Tibial nerve (tissue), 4 donors: ENCODE measurements around the gene GGTA1. TPM values are rescaled to one million over a fixed set of nuclear protein-coding genes. Genes with fewer than 3 reads are reported as not detected.

Experiments
- DNase-seq, 2 donors: peaks; one replicate each; pipeline ENCODE4 v3.0.0-alpha.2; 2019; ENCODE audit warnings: low spot score in 2 of 2
- H3K27ac ChIP-seq, 4 donors: fragments of 200-600 bp; sonication (generic) in 3 of 4; one replicate each; pipeline ENCODE4 v1.5.1; 2017 to 2019; ENCODE audit warnings: mild to moderate bottlenecking in 1 of 4
- H3K27me3 ChIP-seq, 2 donors: fragments of 200-600 bp; sonication (generic) in 1 of 2; one replicate each; pipeline versions ENCODE4 v1.5.1 to v1.6.0; 2017 to 2019
- H3K36me3 ChIP-seq, 3 donors: fragments of 200-600 bp; sonication (generic); one replicate each; pipeline ENCODE4 v1.5.1; 2018 to 2019
- H3K4me1 ChIP-seq, 4 donors: fragments of 200-600 bp; sonication (generic) in 3 of 4; one replicate each; pipeline ENCODE4 v1.5.1; 2017 to 2019
- H3K4me3 ChIP-seq, 4 donors: fragments of 200-600 bp; sonication (generic) in 3 of 4; one replicate each; pipeline ENCODE4 v1.5.1; 2017 to 2019; ENCODE audit warnings: mild to moderate bottlenecking in 1 of 4, moderate library complexity in 1 of 4
- H3K9me3 ChIP-seq, 4 donors: fragments of 200-600 bp; sonication (generic) in 3 of 4; one replicate each; pipeline ENCODE4 v1.5.1; 2017 to 2019
- CTCF ChIP-seq, 5 experiments: fragments of 200-600 bp in 3 of 5; fragments of 450-650 bp in 2 of 5; sonication (generic) in 3 of 5; IDR thresholded peaks; one replicate each; pipeline ENCODE4 v1.5.1; 2016 to 2019; ENCODE audit warnings: antibody characterized with exemption in 5 of 5, mild to moderate bottlenecking in 3 of 5, moderate library complexity in 2 of 5
- EP300 ChIP-seq, 2 donors: sonication (generic); formaldehyde crosslinking; IDR thresholded peaks; one replicate each; pipeline ENCODE4 v1.6.1; 2017; ENCODE audit warnings: antibody characterized with exemption in 2 of 2, mild to moderate bottlenecking in 1 of 2
- POLR2A ChIP-seq, 2 donors: fragments of 450-650 bp; IDR thresholded peaks; one replicate each; pipeline ENCODE4 v1.6.1; 2017; ENCODE audit warnings: antibody characterized with exemption in 2 of 2, mild to moderate bottlenecking in 2 of 2, moderate library complexity in 2 of 2
- WGBS, 2 donors: methylation state at CpG; one replicate each; pipeline ENCODE4 v1.1.5; 2018; 5-methylcytosine and 5-hydroxymethylcytosine counted together
- total RNA-seq, 4 donors: library from RNA; depleted of rRNA; stranded (reverse); fragments of >200 nt; gene quantifications; one replicate each; pipeline ENCODE4 v1.1.0, GENCODE V29; 2016

The GGTA1 gene
- total RNA-seq: 10 to 100 TPM in 2 of 4 donors, 1 to 10 TPM in 2; 6.5 to 15.5 (median 10.3) TPM

GRCh38 chr9:121499427-121500164 is at the start of gene GGTA1:
TSS of gene GGTA1 (minus strand) at chr9:121499844. CDS start at chr9:121467922, 31,922 bp downstream.
- peak; percentile 29 to 35 for DNase-seq
- 0% methylated on average over 36 to 66 of the region's 72 CpGs for WGBS, 2 donors
- peaks cover 0 to 27% of the 10 kb centered on the region in 2 donors for H3K27me3 ChIP-seq
- H3K9me3 ChIP-seq: peaks cover 0 to 7% (median 0%) of the 10 kb centered on the region in 4 donors
- peak within 1 kb of the TSS; percentile 25 to 61 (median 54) for H3K4me3 ChIP-seq
- H3K27ac ChIP-seq: peak within 1 kb of the TSS in 3 of 4 donors; percentile 22 to 75 (median 62)
- peaks cover 0 to 29% (median 17%) of the 10 kb centered on the region in 4 donors for H3K4me1 ChIP-seq
- TF ChIP-seq EP300 (IDR thresholded peaks at IDR 0.05): no peak
- peak in 1 of 2 donors; percentile 21 for TF ChIP-seq POLR2A (IDR thresholded peaks at IDR 0.05)
- TF ChIP-seq CTCF (IDR thresholded peaks at IDR 0.05): no peak
- H3K36me3 ChIP-seq: no peaks in the 10 kb centered on the region

GRCh38 chr9:121548666-121549065 is 49.0 kb upstream of the GGTA1 start:
- 88 to 89% methylated on average over 2 of the region's 2 CpGs for WGBS, 2 donors
- H3K36me3 ChIP-seq: no peaks in the 10 kb centered on the region
- TF ChIP-seq POLR2A (IDR thresholded peaks at IDR 0.05) (no peak), CTCF (IDR thresholded peaks at IDR 0.05) (no peak), EP300 (IDR thresholded peaks at IDR 0.05) (no peak)
- H3K27me3 ChIP-seq: peaks cover 0 to 6% of the 10 kb centered on the region in 2 donors
- no peaks in the 10 kb centered on the region for H3K9me3 ChIP-seq
- no peak for DNase-seq
- H3K4me1 ChIP-seq: peaks cover 0 to 22% (median 11%) of the 10 kb centered on the region in 4 donors
- no peak overlapping the region for H3K4me3 ChIP-seq
- no peak overlapping the region for H3K27ac ChIP-seq

DNA sequence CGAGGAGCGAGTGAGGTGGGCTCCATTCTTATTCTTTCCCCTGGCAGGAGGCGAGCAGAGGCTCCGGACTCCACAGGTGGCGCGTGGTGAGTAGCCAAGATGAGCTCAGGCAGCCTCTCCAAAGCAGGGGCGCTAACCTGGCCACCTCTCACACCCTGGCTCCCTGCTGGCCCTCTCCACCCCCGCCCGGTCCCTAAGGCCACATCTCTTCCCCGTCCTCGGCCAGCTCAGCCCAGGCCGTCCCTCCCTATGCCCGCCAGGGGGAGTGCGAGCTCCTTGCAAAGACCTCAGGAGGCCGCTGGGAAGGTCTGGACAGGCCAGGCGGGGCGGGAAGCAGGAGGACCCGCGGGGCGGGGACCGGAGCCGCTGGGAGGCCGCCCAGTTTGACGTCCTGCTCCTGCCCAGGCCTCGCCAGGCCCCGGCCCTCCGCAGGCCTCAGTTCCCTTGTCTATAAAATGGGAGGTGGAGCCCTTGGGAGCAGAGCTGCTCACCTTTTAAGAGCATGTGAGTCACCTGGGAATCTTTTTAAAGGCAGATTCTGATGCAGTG is 46.3 kb upstream of the GGTA1 start:
- peaks cover 0 to 22% (median 11%) of the 10 kb centered on the region in 4 donors for H3K4me1 ChIP-seq
- peak overlapping the region in 1 of 4 donors; percentile 21 for H3K4me3 ChIP-seq
- DNase-seq: peak; percentile 88 to 94
- no peak for TF ChIP-seq POLR2A (IDR thresholded peaks at IDR 0.05)
- no peak for TF ChIP-seq EP300 (IDR thresholded peaks at IDR 0.05)
- peak; percentile 90 to 97 (median 96) for TF ChIP-seq CTCF (IDR thresholded peaks at IDR 0.05)
- WGBS, 2 donors: 3 to 4% methylated on average over 15 to 26 of the region's 27 CpGs
- no peaks in the 10 kb centered on the region for H3K9me3 ChIP-seq
- no peak overlapping the region for H3K27ac ChIP-seq
- H3K36me3 ChIP-seq: no peaks in the 10 kb centered on the region
- peaks cover 0 to 4% of the 10 kb centered on the region in 2 donors for H3K27me3 ChIP-seq

- Histone ChIP-seq H3K9me3 (no peaks in the 10 kb centered on the region), H3K27me3 (no peaks in the 10 kb centered on the region), H3K4me3 (peak overlapping the region in 1 of 4 donors; percentile 21), H3K27ac (no peak overlapping the region), H3K36me3 (no peaks in the 10 kb centered on the region), H3K4me1 (peaks cover 0 to 16% (median 5%) of the 10 kb centered on the region in 4 donors)
- TF ChIP-seq EP300 (IDR thresholded peaks at IDR 0.05): no peak
- TF ChIP-seq CTCF (IDR thresholded peaks at IDR 0.05): no peak
- TF ChIP-seq POLR2A (IDR thresholded peaks at IDR 0.05): no peak
- no peak for DNase-seq
- 41 to 52% methylated on average over 18 to 27 of the region's 33 CpGs for WGBS, 2 donors
Observed at GRCh38 chr9:121545150-121545874, 45.7 kb upstream of the GGTA1 start.
